ENCODE results near the gene PPP1R7.

PPP1R7 gene

GRCh38 chr2:241201445-241202267, 51.4 kb downstream of the PPP1R7 start:
- Histone ChIP-seq H3K36me3 (no peaks in the 10 kb centered on the region), H3K9me3 (no peaks in the 10 kb centered on the region), H3K27me3 (no peaks in the 10 kb centered on the region), H3K4me3 (ENCODE audit: low read depth in 1 of 2, low read length in 1 of 2) (no peak overlapping the region), H3K27ac (no peak overlapping the region), H3K4me1 (ENCODE audit: control insufficient read depth in 1 of 2, insufficient read depth in 1 of 2, low read depth in 1 of 2, low read length in 1 of 2) (peaks cover 13 to 20% of the 10 kb centered on the region in 2 experiments)
- no peak for TF ChIP-seq CTCF (IDR thresholded peaks at IDR 0.05)

GRCh38 chr2:241202268-241202585, 52.0 kb downstream of the PPP1R7 start:
- Histone ChIP-seq H3K4me1 (ENCODE audit: control insufficient read depth in 1 of 2, insufficient read depth in 1 of 2, low read depth in 1 of 2, low read length in 1 of 2) (peaks cover 13 to 20% of the 10 kb centered on the region in 2 experiments), H3K27me3 (no peaks in the 10 kb centered on the region), H3K36me3 (no peaks in the 10 kb centered on the region), H3K9me3 (no peaks in the 10 kb centered on the region), H3K27ac (no peak overlapping the region), H3K4me3 (ENCODE audit: low read depth in 1 of 2, low read length in 1 of 2) (no peak overlapping the region)
- TF ChIP-seq CTCF (IDR thresholded peaks at IDR 0.05), result no peak

- no peak overlapping the region for H3K27ac ChIP-seq
- no peaks in the 10 kb centered on the region for H3K9me3 ChIP-seq
- H3K27me3 ChIP-seq, result no peaks in the 10 kb centered on the region
- H3K4me1 ChIP-seq (ENCODE audit: control insufficient read depth in 1 of 2, insufficient read depth in 1 of 2, low read depth in 1 of 2, low read length in 1 of 2), result peaks cover 13 to 20% of the 10 kb centered on the region in 2 experiments
- no peak for TF ChIP-seq CTCF (IDR thresholded peaks at IDR 0.05)
- H3K4me3 ChIP-seq (ENCODE audit: low read depth in 1 of 2, low read length in 1 of 2), result no peak overlapping the region
- H3K36me3 ChIP-seq, result no peaks in the 10 kb centered on the region
These were observed 52.4 kb downstream of the PPP1R7 start for GRCh38 chr2:241202681-241203080.

- no peak for TF ChIP-seq CTCF (IDR thresholded peaks at IDR 0.05)
- H3K4me1 ChIP-seq (ENCODE audit: control insufficient read depth in 1 of 2, insufficient read depth in 1 of 2, low read depth in 1 of 2, low read length in 1 of 2), result peaks cover 13 to 20% of the 10 kb centered on the region in 2 experiments
These were observed 53.1 kb downstream of the PPP1R7 start for GRCh38 chr2:241203218-241204009.

GRCh38 chr2:241204010-241204384, 53.7 kb downstream of the PPP1R7 start:
- H3K27ac ChIP-seq, result no peak overlapping the region
- H3K4me3 ChIP-seq (ENCODE audit: low read depth in 1 of 2, low read length in 1 of 2), result no peak overlapping the region
- H3K27me3 ChIP-seq, result no peaks in the 10 kb centered on the region
- no peak for TF ChIP-seq CTCF (IDR thresholded peaks at IDR 0.05)
- H3K36me3 ChIP-seq, result no peaks in the 10 kb centered on the region
- no peaks in the 10 kb centered on the region for H3K9me3 ChIP-seq
- peaks cover 13 to 20% of the 10 kb centered on the region in 2 experiments for H3K4me1 ChIP-seq (ENCODE audit: control insufficient read depth in 1 of 2, insufficient read depth in 1 of 2, low read depth in 1 of 2, low read length in 1 of 2)

More at GRCh38 chr2:241203218-241204009, 53.1 kb downstream of the PPP1R7 start:
- Histone ChIP-seq H3K27me3 (no peaks in the 10 kb centered on the region), H3K9me3 (no peaks in the 10 kb centered on the region), H3K36me3 (no peaks in the 10 kb centered on the region), H3K4me3 (ENCODE audit: low read depth in 1 of 2, low read length in 1 of 2) (no peak overlapping the region), H3K27ac (no peak overlapping the region)

Measured in neutrophil (primary cell).